K562 (cell line): ENCODE results near the gene ARFRP1. TPM values are rescaled to one million over a fixed set of nuclear protein-coding genes. Genes with fewer than 3 reads are reported as not detected.

ENCODE experiments used
- CC2D1A ChIP-seq: fragments of 450-650 bp; IDR thresholded peaks from 2 replicates; pipeline ENCODE4 v1.6.1; 2017; ENCODE audit warnings: mild to moderate bottlenecking
- CHD2 ChIP-seq: IDR thresholded peaks from 2 replicates; pipeline ENCODE4 v1.6.1; 2011; ENCODE audit warnings: low read depth, low read length
- FOXA3 ChIP-seq, 2 experiments: fragments of 450-650 bp in 1 of 2; sonication (generic) in 1 of 2; formaldehyde crosslinking; IDR thresholded peaks in 1 of 2; conservative IDR thresholded peaks in 1 of 2; 2 replicates each; pipeline versions ENCODE4 v1.4.0 to v1.8.0; 2020 to 2022; ENCODE audit warnings: mild to moderate bottlenecking in 2 of 2, missing genetic modification reagents in 1 of 2
- FOXP1 ChIP-seq: sonication (generic); formaldehyde crosslinking; IDR thresholded peaks from 2 replicates; pipeline ENCODE4 v1.8.0; 2022; ENCODE audit warnings: mild to moderate bottlenecking, missing genetic modification reagents
- MECOM ChIP-seq: fragments of 250-450 bp; sonication (Bioruptor Pico); IDR thresholded peaks from 2 replicates; pipeline ENCODE4 v1.8.0; 2022; ENCODE audit warnings: inconsistent platforms
- PHTF2 ChIP-seq: fragments of 250-450 bp; sonication (Bioruptor Pico); IDR thresholded peaks from 2 replicates; pipeline ENCODE4 v1.5.0; 2021; ENCODE audit warnings: mild to moderate bottlenecking
- PTBP1 ChIP-seq: fragments of 200-400 bp; formaldehyde crosslinking; IDR thresholded peaks from 2 replicates; pipeline ENCODE4 v1.6.1; 2017; ENCODE audit warnings: low read depth, low read length
- RBM39 ChIP-seq: fragments of 200-400 bp; formaldehyde crosslinking; optimal IDR thresholded peaks from 2 replicates; pipeline ENCODE3; 2018; ENCODE audit warnings: low read depth, low read length
- U2AF2 ChIP-seq: fragments of 200-400 bp; formaldehyde crosslinking; optimal IDR thresholded peaks from 2 replicates; pipeline ENCODE3; 2017; ENCODE audit warnings: low read depth, mild to moderate bottlenecking, low read length
- ZNF232 ChIP-seq: sonication (generic); formaldehyde crosslinking; IDR thresholded peaks from 2 replicates; pipeline ENCODE4 v1.8.0; 2022; ENCODE audit warnings: mild to moderate bottlenecking, missing genetic modification reagents
- polyA plus RNA-seq, 8 experiments: library from polyadenylated mRNA; depleted of rRNA in 4 of 8; stranded (reverse) in 5 of 8; unstranded in 3 of 8; fragments of >200 nt; fragmentation: Nextera tagmentation in 2 of 8; fragmentation: Illumina TruSeq in 1 of 8; extraction: Ambion mirVana in 2 of 8; extraction: Trizol in 1 of 8; gene quantifications; 2 replicates each; pipeline versions ENCODE4 v1.2.1 to v1.2.3, GENCODE V29; 2011 to 2014; ENCODE audit warnings: inconsistent platforms in 1 of 8, missing spikeins in 1 of 8
- total RNA-seq, 7 experiments: library from RNA; depleted of rRNA in 6 of 7; stranded (reverse); fragments of >200 nt in 6 of 7; fragmentation: Illumina TruSeq in 2 of 7; extraction: Trizol in 2 of 7; gene quantifications; 2 replicates each; pipeline versions ENCODE4 v1.2.1 to v1.2.3, GENCODE V29; 2011 to 2021; ENCODE audit warnings: low replicate concordance in 1 of 7
- TF ChIP-seq, protein P1 (sequence below): sonication (generic); formaldehyde crosslinking; IDR thresholded peaks from 2 replicates; pipeline ENCODE4 v1.8.0; 2023; ENCODE audit warnings: missing genetic modification reagents, mild to moderate bottlenecking, borderline replicate concordance
- TF ChIP-seq, protein P2 (sequence below): fragments of 250-450 bp; sonication (Bioruptor Pico); IDR thresholded peaks from 2 replicates; pipeline ENCODE4 v1.4.0; 2020
- TF ChIP-seq, protein P3 (sequence below): sonication (generic); formaldehyde crosslinking; IDR thresholded peaks from 2 replicates; pipeline ENCODE4 v1.8.0; 2022; ENCODE audit warnings: mild to moderate bottlenecking, missing genetic modification reagents, borderline replicate concordance
- TF ChIP-seq, protein P4 (sequence below), 2 experiments: fragments of 250-450 bp in 1 of 2; fragments of 450-650 bp in 1 of 2; sonication (Bioruptor Pico) in 1 of 2; IDR thresholded peaks; 2 replicates each; pipeline versions ENCODE4 v1.6.1 to v1.8.0; 2016 to 2021; ENCODE audit warnings: mild to moderate bottlenecking in 2 of 2, moderate library complexity in 2 of 2, missing compliant biosample characterization in 1 of 2, missing genetic modification characterization in 1 of 2
- TF ChIP-seq, protein P5 (sequence below): sonication (generic); formaldehyde crosslinking; IDR thresholded peaks from 2 replicates; pipeline ENCODE4 v1.8.1; 2022; ENCODE audit warnings: missing genetic modification reagents

ARFRP1 gene
- total and polyA plus RNA-seq, 9 of the 15 experiments (the other 6 are each of a cell fraction or from before 2014, with no cell fraction given) = 2.2 to 78.9 (median 37.3) TPM

- TF ChIP-seq, protein P1, sequence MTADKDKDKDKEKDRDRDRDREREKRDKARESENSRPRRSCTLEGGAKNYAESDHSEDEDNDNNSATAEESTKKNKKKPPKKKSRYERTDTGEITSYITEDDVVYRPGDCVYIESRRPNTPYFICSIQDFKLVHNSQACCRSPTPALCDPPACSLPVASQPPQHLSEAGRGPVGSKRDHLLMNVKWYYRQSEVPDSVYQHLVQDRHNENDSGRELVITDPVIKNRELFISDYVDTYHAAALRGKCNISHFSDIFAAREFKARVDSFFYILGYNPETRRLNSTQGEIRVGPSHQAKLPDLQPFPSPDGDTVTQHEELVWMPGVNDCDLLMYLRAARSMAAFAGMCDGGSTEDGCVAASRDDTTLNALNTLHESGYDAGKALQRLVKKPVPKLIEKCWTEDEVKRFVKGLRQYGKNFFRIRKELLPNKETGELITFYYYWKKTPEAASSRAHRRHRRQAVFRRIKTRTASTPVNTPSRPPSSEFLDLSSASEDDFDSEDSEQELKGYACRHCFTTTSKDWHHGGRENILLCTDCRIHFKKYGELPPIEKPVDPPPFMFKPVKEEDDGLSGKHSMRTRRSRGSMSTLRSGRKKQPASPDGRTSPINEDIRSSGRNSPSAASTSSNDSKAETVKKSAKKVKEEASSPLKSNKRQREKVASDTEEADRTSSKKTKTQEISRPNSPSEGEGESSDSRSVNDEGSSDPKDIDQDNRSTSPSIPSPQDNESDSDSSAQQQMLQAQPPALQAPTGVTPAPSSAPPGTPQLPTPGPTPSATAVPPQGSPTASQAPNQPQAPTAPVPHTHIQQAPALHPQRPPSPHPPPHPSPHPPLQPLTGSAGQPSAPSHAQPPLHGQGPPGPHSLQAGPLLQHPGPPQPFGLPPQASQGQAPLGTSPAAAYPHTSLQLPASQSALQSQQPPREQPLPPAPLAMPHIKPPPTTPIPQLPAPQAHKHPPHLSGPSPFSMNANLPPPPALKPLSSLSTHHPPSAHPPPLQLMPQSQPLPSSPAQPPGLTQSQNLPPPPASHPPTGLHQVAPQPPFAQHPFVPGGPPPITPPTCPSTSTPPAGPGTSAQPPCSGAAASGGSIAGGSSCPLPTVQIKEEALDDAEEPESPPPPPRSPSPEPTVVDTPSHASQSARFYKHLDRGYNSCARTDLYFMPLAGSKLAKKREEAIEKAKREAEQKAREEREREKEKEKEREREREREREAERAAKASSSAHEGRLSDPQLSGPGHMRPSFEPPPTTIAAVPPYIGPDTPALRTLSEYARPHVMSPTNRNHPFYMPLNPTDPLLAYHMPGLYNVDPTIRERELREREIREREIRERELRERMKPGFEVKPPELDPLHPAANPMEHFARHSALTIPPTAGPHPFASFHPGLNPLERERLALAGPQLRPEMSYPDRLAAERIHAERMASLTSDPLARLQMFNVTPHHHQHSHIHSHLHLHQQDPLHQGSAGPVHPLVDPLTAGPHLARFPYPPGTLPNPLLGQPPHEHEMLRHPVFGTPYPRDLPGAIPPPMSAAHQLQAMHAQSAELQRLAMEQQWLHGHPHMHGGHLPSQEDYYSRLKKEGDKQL (CRISPR knock-in tag) = peak; percentile 95; the same call in 1 of the 2 replicates
- TF ChIP-seq MECOM (no peak), U2AF2 (no peak), CC2D1A (no peak), ZNF232 (CRISPR knock-in tag) (peak; percentile 73; the same call in 1 of the 2 replicates), FOXP1 (CRISPR knock-in tag) (peak; percentile 91; the same call in 1 of the 2 replicates), PHTF2 (CRISPR knock-in tag) (no peak), CHD2 (no peak), PTBP1 (no peak), RBM39 (no peak), FOXA3 (CRISPR knock-in tag; conservative IDR thresholded peaks at IDR 0.05 in 1 of 2, IDR thresholded peaks at IDR 0.05 in 1 of 2) (no peak; a peak in 1 of 4 replicates)
- TF ChIP-seq, protein P2, sequence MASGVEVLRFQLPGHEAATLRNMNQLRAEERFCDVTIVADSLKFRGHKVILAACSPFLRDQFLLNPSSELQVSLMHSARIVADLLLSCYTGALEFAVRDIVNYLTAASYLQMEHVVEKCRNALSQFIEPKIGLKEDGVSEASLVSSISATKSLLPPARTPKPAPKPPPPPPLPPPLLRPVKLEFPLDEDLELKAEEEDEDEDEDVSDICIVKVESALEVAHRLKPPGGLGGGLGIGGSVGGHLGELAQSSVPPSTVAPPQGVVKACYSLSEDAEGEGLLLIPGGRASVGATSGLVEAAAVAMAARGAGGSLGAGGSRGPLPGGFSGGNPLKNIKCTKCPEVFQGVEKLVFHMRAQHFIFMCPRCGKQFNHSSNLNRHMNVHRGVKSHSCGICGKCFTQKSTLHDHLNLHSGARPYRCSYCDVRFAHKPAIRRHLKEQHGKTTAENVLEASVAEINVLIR (CRISPR knock-in tag) = no peak
- TF ChIP-seq, protein P3, sequence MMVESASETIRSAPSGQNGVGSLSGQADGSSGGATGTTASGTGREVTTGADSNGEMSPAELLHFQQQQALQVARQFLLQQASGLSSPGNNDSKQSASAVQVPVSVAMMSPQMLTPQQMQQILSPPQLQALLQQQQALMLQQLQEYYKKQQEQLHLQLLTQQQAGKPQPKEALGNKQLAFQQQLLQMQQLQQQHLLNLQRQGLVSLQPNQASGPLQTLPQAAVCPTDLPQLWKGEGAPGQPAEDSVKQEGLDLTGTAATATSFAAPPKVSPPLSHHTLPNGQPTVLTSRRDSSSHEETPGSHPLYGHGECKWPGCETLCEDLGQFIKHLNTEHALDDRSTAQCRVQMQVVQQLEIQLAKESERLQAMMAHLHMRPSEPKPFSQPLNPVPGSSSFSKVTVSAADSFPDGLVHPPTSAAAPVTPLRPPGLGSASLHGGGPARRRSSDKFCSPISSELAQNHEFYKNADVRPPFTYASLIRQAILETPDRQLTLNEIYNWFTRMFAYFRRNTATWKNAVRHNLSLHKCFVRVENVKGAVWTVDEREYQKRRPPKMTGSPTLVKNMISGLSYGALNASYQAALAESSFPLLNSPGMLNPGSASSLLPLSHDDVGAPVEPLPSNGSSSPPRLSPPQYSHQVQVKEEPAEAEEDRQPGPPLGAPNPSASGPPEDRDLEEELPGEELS (CRISPR knock-in tag) = peak; percentile 15; the same call in 1 of the 2 replicates
- TF ChIP-seq, protein P4, sequence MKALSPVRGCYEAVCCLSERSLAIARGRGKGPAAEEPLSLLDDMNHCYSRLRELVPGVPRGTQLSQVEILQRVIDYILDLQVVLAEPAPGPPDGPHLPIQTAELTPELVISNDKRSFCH (CRISPR knock-in tag; IDR thresholded peaks at IDR 0.05) = no peak
- TF ChIP-seq, protein P4 (tag; IDR thresholded peaks at IDR 0.05) = peak; percentile 18; the same call in 1 of the 2 replicates
- TF ChIP-seq, protein P5, sequence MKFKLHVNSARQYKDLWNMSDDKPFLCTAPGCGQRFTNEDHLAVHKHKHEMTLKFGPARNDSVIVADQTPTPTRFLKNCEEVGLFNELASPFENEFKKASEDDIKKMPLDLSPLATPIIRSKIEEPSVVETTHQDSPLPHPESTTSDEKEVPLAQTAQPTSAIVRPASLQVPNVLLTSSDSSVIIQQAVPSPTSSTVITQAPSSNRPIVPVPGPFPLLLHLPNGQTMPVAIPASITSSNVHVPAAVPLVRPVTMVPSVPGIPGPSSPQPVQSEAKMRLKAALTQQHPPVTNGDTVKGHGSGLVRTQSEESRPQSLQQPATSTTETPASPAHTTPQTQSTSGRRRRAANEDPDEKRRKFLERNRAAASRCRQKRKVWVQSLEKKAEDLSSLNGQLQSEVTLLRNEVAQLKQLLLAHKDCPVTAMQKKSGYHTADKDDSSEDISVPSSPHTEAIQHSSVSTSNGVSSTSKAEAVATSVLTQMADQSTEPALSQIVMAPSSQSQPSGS (CRISPR knock-in tag) = no peak
Measured at GRCh38 chr20:63653041-63653973, 54.5 kb downstream of the ARFRP1 start, which contains the start of gene STMN3 (continued).
